HPDE6-E6E7 (cell line): ENCODE data around the gene GSG1L.

Source experiments
- DNase-seq: peaks from one replicate; pipeline ENCODE4 v3.0.0; 2011; ENCODE audit warnings: missing footprints; ENCODE audit errors: extremely low spot score

GSG1L gene

GRCh38 chr16:28014851-28015250 is 48.7 kb downstream of the GSG1L start:
- no peak for DNase-seq

- DNase-seq: no peak
Measured at GRCh38 chr16:28013878-28014277, 49.6 kb downstream of the GSG1L start.

GRCh38 chr16:28013392-28013791 is 50.1 kb downstream of the GSG1L start:
- no peak for DNase-seq

GRCh38 chr16:28011971-28012445 is 51.5 kb downstream of the GSG1L start:
- no peak for DNase-seq

- DNase-seq: no peak
Measured at GRCh38 chr16:28011223-28011622, 52.3 kb downstream of the GSG1L start.

GRCh38 chr16:28010671-28011070 is 52.8 kb downstream of the GSG1L start:
- DNase-seq: no peak

- DNase-seq: no peak
Measured at GRCh38 chr16:28009586-28010373, 53.7 kb downstream of the GSG1L start.

- no peak for DNase-seq
Measured at GRCh38 chr16:28003923-28004322, 59.6 kb downstream of the GSG1L start.

- DNase-seq: no peak
Measured at GRCh38 chr16:28003021-28003865, 60.3 kb downstream of the GSG1L start.

GRCh38 chr16:28001642-28002041 is 61.9 kb downstream of the GSG1L start:
- DNase-seq: no peak

- DNase-seq: no peak
Measured at GRCh38 chr16:28001184-28001583, 62.3 kb downstream of the GSG1L start.

GRCh38 chr16:28000314-28001169 is 63.0 kb downstream of the GSG1L start:
- DNase-seq: no peak

- DNase-seq: no peak
Measured at GRCh38 chr16:27999687-28000086, 63.8 kb downstream of the GSG1L start.

- DNase-seq: no peak
Measured at GRCh38 chr16:27995378-27995777, 68.1 kb downstream of the GSG1L start.

GRCh38 chr16:27994686-27995085 is 68.8 kb downstream of the GSG1L start:
- DNase-seq: no peak

- no peak for DNase-seq
Measured at GRCh38 chr16:27993587-27993986, 69.9 kb downstream of the GSG1L start.

GRCh38 chr16:27991876-27992275 is 71.6 kb downstream of the GSG1L start:
- DNase-seq: no peak

GRCh38 chr16:27985981-27986380 is 77.5 kb downstream of the GSG1L start:
- no peak for DNase-seq

GRCh38 chr16:27984121-27984520 is 79.4 kb downstream of the GSG1L start:
- DNase-seq: no peak

GRCh38 chr16:27983244-27983643 is 80.3 kb downstream of the GSG1L start:
- DNase-seq: no peak

GRCh38 chr16:27982184-27982583 is 81.3 kb downstream of the GSG1L start:
- DNase-seq: no peak
